ENCODE measurements around the gene METTL9. TPM values are rescaled to one million over a fixed set of nuclear protein-coding genes. Genes with fewer than 3 reads are reported as not detected.
"Not testable (repeated sequence)": the region's sequence is repeated elsewhere in the genome, so short reads cannot be mapped to it uniquely, and the experiment has no call there.

The METTL9 gene
- total RNA-seq, 1 donor from 2014 or later: 89.3 TPM

DNA sequence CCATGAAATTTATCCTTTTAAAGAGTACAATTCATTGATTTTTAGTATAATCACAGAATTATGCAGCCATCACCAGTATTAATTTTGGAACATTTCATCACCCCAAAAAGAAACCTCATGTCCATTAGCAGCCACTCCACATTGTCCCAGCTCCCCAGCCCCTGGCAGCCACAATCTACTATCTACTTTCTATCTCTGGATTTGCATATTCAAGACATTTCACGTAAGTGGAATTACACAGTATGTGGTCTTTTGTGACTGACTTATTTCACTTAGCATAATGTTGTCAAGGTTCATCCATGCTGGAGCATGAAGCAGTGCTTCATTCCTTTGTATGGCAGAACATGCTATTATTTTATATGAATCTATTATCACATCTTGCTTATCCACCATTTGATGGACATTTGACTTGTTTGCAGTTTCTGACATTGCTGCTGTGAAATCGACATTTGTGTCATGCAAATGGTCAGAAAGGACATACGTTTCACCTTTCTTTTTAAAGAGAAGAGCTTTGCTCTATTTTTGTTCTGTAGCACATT is 10.7 kb downstream of the METTL9 start:
- DNase-seq (ENCODE audit: low spot score): no peak

GRCh38 chr16:21610766-21611165 is 11.4 kb downstream of the METTL9 start:
- no peak for DNase-seq (ENCODE audit: low spot score)

- no peak for DNase-seq (ENCODE audit: low spot score)
Observed at GRCh38 chr16:21611198-21611555, 11.8 kb downstream of the METTL9 start.

- DNase-seq (ENCODE audit: low spot score): no peak
Observed at GRCh38 chr16:21611556-21612384, 12.4 kb downstream of the METTL9 start.

DNA sequence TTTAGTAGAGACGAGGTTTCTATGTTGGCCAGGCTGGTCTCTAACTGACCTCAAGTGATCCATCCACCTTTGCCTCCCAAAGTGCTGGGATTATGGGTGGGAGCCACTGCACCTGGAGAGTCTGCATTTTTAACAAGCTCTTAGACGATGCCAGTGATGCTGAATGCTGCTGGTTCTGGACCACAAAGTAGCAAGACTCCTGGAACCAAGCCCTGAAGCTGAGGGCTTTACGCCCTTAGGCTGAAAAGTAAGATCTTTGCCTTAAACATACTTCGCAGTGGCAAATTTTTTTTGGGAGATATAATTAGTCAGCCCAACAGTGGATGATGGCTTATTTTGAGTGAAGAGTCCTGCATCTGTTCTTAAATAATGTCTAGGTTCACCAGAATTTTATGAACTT is 14.0 kb downstream of the METTL9 start:
- no peak for DNase-seq (ENCODE audit: low spot score)

DNA sequence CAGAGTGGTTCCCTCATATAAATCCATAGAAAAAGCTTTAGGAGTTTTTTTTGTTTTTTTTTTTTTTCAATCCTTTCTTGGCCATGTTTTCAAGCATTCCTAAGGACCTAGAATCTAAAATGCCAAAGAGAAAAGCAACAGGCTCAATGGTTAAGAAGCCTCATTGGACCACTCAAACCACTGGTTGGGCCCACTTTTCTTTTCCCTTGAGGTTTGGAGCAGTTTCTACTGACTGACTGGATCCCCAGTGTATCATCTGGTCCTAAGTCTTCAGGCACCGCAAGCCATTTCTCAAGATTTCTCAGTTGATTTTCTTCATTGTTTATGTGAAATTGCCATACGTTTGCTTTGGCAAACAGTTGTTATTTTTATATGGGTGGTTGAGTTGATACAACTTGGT is 14.4 kb downstream of the METTL9 start:
- no peak for DNase-seq (ENCODE audit: low spot score)

DNA sequence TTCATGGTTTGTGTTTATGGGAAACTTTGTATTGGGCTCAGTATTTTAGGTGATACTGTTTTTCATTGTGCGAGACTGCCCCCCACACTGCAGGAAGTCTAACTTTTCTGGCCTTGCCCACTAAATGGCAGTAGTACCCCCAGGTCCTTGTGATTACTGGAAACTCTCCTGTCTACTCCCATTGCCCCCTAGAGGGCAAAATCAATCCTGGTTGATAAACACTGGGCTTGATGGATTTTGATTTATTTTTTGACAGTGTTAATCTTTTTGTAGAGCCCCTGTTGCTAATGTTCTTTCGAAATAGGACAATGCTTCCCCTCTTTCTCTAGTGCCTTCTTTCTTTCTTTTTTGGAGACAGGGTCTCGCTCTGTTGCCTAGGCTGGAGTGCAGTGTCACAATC is 15.5 kb downstream of the METTL9 start:
- DNase-seq (ENCODE audit: low spot score): no peak

DNA sequence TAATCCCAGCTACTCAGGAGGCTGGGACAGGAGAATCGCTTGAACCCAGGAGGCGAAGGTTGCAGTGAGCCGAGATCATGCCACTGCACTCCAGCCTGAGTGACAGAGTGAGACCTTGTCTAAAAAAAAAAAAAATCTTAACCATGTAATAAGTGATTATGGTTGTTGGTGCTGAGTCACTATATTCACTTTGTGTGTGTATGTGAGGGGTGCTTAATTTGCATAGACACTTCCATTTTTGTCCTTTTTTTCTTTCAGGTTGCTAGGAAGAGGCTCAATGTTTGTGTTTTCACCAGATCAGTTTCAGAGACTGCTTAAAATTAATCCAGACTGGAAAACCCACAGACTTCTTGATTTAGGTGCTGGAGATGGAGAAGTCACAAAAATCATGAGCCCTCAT is 18.2 kb downstream of the METTL9 start:
- DNase-seq (ENCODE audit: low spot score): no peak

GRCh38 chr16:21618281-21618680 is 18.9 kb downstream of the METTL9 start:
- no peak for DNase-seq (ENCODE audit: low spot score)

GRCh38 chr16:21619765-21620425 is 20.5 kb downstream of the METTL9 start:
- DNase-seq (ENCODE audit: low spot score): no peak

- no peak for DNase-seq (ENCODE audit: low spot score)
Observed at GRCh38 chr16:21620592-21620991, 21.2 kb downstream of the METTL9 start.

DNA sequence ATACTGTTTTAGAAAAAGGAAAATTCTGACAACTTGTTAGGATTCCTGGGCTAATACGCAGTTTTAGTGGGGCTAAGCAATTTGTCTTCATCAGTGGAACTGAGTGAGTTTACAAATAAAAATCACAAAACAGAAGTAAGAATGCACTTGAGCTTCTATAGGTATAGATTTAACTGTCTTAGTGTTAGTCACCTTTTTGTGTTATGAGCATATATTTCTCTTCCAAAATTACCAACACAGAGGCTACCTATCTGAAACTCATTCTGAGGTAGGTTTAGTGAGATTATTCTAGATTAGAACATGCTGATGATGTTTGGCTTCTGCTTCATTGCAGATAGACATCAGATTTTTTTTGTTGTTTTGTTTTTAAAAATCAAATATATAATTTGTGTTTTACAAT is 23.2 kb downstream of the METTL9 start:
- DNase-seq (ENCODE audit: low spot score): no peak

- no peak for DNase-seq (ENCODE audit: low spot score)
Observed at GRCh38 chr16:21625026-21625425, 25.6 kb downstream of the METTL9 start.

DNA sequence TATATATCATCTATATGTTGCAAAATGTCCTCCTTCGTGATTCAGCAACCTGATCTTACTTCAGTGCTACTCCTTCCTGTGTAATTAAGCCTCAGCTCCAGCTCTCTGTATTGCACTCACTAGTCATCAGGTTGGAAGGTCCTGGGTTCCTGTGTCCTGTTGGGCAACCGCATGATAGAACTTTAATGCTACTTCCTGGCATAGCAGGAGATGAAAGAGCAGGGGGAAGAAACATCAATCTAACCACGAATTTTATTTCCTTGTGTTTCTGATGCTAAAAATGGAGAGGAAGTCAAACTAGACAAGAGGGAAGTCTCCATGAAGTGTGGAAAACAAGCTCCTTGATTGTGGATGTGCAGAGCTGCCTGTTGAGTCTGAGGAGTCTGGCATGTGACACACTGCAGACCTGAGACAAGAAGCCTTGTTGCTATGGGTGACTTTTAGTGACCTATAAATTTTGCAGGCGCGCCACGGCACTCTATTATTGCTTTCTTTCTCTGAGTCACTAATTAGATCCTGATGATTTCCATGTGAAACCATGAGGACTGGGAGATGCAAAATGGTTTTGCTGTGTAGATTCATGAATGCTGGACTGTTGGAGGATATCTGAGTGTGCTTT is 27.4 kb downstream of the METTL9 start:
- DNase-seq (ENCODE audit: low spot score): no peak

- no peak for DNase-seq (ENCODE audit: low spot score)
Observed at GRCh38 chr16:21628121-21628726, 28.8 kb downstream of the METTL9 start.

GRCh38 chr16:21628772-21629171 is 29.4 kb downstream of the METTL9 start:
- DNase-seq (ENCODE audit: low spot score): no peak

DNA sequence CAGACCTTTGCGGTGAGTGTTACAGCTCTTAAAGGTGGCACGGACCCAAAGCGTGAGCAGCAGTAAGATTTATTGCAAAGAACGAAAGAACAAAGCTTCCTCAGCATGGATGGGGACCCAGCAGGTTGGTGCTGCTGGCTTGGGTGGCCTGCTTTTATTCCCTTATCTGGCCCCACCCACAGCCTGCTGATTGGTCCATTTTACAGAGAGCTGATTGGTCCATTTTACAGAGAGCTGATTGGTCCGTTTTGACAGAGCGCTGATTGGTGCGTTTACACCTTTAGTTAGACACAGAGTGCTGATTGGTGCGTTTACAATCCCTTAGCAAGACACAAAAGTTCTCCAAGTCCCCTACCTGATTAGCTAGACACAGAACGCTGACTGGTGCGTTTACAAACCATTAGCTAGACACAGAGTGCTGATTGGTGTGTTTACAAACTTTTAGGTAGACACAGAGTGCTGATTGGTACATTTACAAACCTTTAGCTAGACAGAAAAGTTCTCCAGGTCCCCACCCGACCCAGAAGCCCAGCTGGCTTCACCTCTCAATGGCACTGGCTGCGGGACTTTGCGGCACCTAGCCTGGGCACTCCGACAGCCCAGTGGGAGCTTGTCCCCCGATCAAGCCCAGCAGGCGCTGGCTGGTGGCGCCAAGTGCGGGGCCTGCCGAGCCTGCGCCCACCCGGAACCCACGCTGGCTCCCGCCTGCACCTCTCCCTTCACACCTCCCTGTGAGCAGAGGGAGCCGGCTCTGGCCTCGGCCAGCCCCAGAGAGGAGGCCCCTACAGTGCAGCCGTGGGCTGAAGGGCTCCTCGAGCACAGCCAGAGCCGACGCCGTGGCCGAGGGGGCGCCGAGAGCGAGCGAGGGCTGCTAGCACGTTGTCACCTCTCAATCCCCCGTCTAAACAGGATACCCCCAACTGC is 30.5 kb downstream of the METTL9 start:
- DNase-seq (ENCODE audit: low spot score): not testable (repeated sequence)

DNA sequence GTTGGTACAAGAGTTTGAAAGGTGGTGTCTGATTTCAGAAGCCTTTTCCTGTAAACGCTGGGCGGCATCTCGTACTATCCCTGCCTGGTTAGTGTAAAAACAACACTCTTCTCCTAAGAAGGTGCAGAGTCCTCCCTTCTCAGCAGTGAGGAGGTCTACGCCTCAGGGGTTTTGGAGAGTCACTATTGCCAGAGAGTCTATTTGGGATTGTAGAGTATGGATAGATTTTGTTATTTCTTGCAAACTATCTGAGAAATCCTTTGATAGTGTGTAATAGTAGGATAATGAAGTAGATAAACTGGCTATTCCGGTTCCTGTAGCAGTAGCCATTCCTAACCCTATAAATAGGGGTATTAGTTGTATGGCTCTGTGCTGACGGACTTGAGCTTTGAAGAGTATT is 31.5 kb downstream of the METTL9 start:
- DNase-seq (ENCODE audit: low spot score): not testable (repeated sequence)

GRCh38 chr16:21631376-21631775 is 32.0 kb downstream of the METTL9 start:
- DNase-seq (ENCODE audit: low spot score): not testable (repeated sequence)

GRCh38 chr16:21631951-21632575 is 32.7 kb downstream of the METTL9 start:
- not testable (repeated sequence) for DNase-seq (ENCODE audit: low spot score)
